Karpas-422 (cell line): ENCODE data around the gene GNAQ. TPM values are rescaled to one million over a fixed set of nuclear protein-coding genes. Genes with fewer than 3 reads are reported as not detected.

Source experiments
- DNase-seq: peaks from one replicate; pipeline ENCODE4 v3.0.0-alpha.2; 2015
- H2AFZ ChIP-seq: fragments of 200-600 bp; sonication (generic); 2 replicates; pipeline ENCODE4 v1.6.1; 2014; ENCODE audit warnings: antibody characterized with exemption, low read length, mixed read lengths
- H3K27ac ChIP-seq: fragments of 200-600 bp; sonication (generic); 2 replicates; pipeline ENCODE4 v1.5.1; 2014; ENCODE audit warnings: mild to moderate bottlenecking, low read length, moderate library complexity
- H3K27me3 ChIP-seq: fragments of 200-600 bp; sonication (generic); 2 replicates; pipeline ENCODE4 v1.6.1; 2014; ENCODE audit warnings: low read length, mixed read lengths
- H3K36me3 ChIP-seq: fragments of 200-600 bp; sonication (generic); 2 replicates; pipeline ENCODE4 v1.6.1; 2014; ENCODE audit warnings: low read length, mixed read lengths; ENCODE audit not compliant: insufficient read depth
- H3K4me1 ChIP-seq: fragments of 200-600 bp; sonication (generic); 2 replicates; pipeline ENCODE4 v1.6.1; 2014; ENCODE audit warnings: mild to moderate bottlenecking, low read length, mixed read lengths
- H3K4me2 ChIP-seq: fragments of 200-600 bp; sonication (generic); 2 replicates; pipeline ENCODE4 v1.6.1; 2014; ENCODE audit warnings: low read length, low read depth, mild to moderate bottlenecking; ENCODE audit not compliant: poor library complexity, severe bottlenecking
- H3K4me3 ChIP-seq: fragments of 200-600 bp; sonication (generic); 2 replicates; pipeline ENCODE4 v1.5.1; 2014; ENCODE audit warnings: mild to moderate bottlenecking, antibody characterized with exemption, low read length, mixed read lengths
- H3K79me2 ChIP-seq: fragments of 200-600 bp; sonication (generic); 2 replicates; pipeline ENCODE4 v1.6.1; 2014; ENCODE audit warnings: mild to moderate bottlenecking, low read length, mixed read lengths
- H3K9ac ChIP-seq: fragments of 200-600 bp; sonication (generic); 2 replicates; pipeline ENCODE4 v1.6.0; 2014; ENCODE audit warnings: low read length
- H3K9me2 ChIP-seq: fragments of 200-600 bp; sonication (generic), shearing (Covaris generic); replicated peaks from 2 replicates; pipeline ENCODE4 v1.6.0; 2014; ENCODE audit warnings: mild to moderate bottlenecking, low read length, moderate library complexity; ENCODE audit not compliant: insufficient read depth
- H3K9me3 ChIP-seq: fragments of 300-700, 200-600 bp; sonication (generic); 2 replicates; pipeline ENCODE4 v1.6.1; 2014; ENCODE audit warnings: low read length, mixed read lengths
- H4K20me1 ChIP-seq: fragments of 200-600 bp; sonication (generic); 2 replicates; pipeline ENCODE4 v1.6.1; 2014; ENCODE audit warnings: mild to moderate bottlenecking, antibody characterized with exemption, low read length, low read depth; ENCODE audit not compliant: insufficient read depth
- total RNA-seq: library from RNA; depleted of rRNA; stranded (reverse); fragments of >200 nt; shearing (Covaris generic); gene quantifications from 2 replicates; pipeline ENCODE4 v1.2.3, GENCODE V29; 2014; ENCODE audit warnings: low replicate concordance

Gene GNAQ
- total RNA-seq, 1 experiment from 2014 or later: not detected

GRCh38 chr9:78029551-78030295, 1.9 kb downstream of the GNAQ start:
- Histone ChIP-seq H3K9me2 (no peaks in the 10 kb centered on the region), H3K27me3 (no peaks in the 10 kb centered on the region), H3K36me3 (no peaks in the 10 kb centered on the region), H4K20me1 (no peaks in the 10 kb centered on the region), H2AFZ (no peak overlapping the region), H3K9ac (no peak overlapping the region), H3K4me3 (no peak overlapping the region), H3K4me2 (no peak overlapping the region), H3K4me1 (peaks cover 7% of the 10 kb centered on the region; the same call in 1 of the 2 replicates), H3K27ac (no peak overlapping the region), H3K79me2 (no peaks in the 10 kb centered on the region), H3K9me3 (no peaks in the 10 kb centered on the region)
- no peak for DNase-seq

GRCh38 chr9:78028926-78029325, 2.7 kb downstream of the GNAQ start:
- no peak for DNase-seq
- Histone ChIP-seq H3K9me2 (no peaks in the 10 kb centered on the region), H3K9ac (no peak overlapping the region), H3K4me1 (peaks cover 7% of the 10 kb centered on the region; the same call in 1 of the 2 replicates), H3K27ac (no peak overlapping the region), H3K4me3 (no peak overlapping the region), H3K27me3 (no peaks in the 10 kb centered on the region), H3K79me2 (no peaks in the 10 kb centered on the region), H3K4me2 (no peak overlapping the region), H4K20me1 (no peaks in the 10 kb centered on the region), H2AFZ (no peak overlapping the region), H3K36me3 (no peaks in the 10 kb centered on the region), H3K9me3 (no peaks in the 10 kb centered on the region)

GRCh38 chr9:78026947-78027346, 4.7 kb downstream of the GNAQ start:
- Histone ChIP-seq H3K9ac (no peak overlapping the region), H3K27me3 (no peaks in the 10 kb centered on the region), H3K4me3 (no peak overlapping the region), H3K4me2 (no peak overlapping the region), H3K9me2 (no peaks in the 10 kb centered on the region), H3K27ac (no peak overlapping the region), H3K4me1 (peaks cover 16% of the 10 kb centered on the region), H3K79me2 (no peaks in the 10 kb centered on the region), H2AFZ (no peak overlapping the region), H4K20me1 (no peaks in the 10 kb centered on the region), H3K36me3 (no peaks in the 10 kb centered on the region), H3K9me3 (no peaks in the 10 kb centered on the region)
- DNase-seq: no peak

GRCh38 chr9:78026416-78026815, 5.2 kb downstream of the GNAQ start:
- Histone ChIP-seq H3K9me2 (no peaks in the 10 kb centered on the region), H3K9me3 (no peaks in the 10 kb centered on the region), H3K4me3 (no peak overlapping the region), H3K4me1 (peaks cover 16% of the 10 kb centered on the region), H2AFZ (no peak overlapping the region), H3K27me3 (no peaks in the 10 kb centered on the region), H3K27ac (no peak overlapping the region), H3K9ac (no peak overlapping the region), H3K4me2 (no peak overlapping the region), H3K79me2 (no peaks in the 10 kb centered on the region), H4K20me1 (no peaks in the 10 kb centered on the region), H3K36me3 (no peaks in the 10 kb centered on the region)
- DNase-seq: no peak

- no peaks in the 10 kb centered on the region for H3K9me2 ChIP-seq
- no peaks in the 10 kb centered on the region for H3K79me2 ChIP-seq
- no peaks in the 10 kb centered on the region for H3K27me3 ChIP-seq
- no peak overlapping the region for H3K27ac ChIP-seq
- H3K9me3 ChIP-seq: no peaks in the 10 kb centered on the region
- peaks cover 16% of the 10 kb centered on the region for H3K4me1 ChIP-seq
- H3K9ac ChIP-seq: no peak overlapping the region
- H3K4me3 ChIP-seq: no peak overlapping the region
- H3K36me3 ChIP-seq: no peaks in the 10 kb centered on the region
- H2AFZ ChIP-seq: no peak overlapping the region
- DNase-seq: no peak
- no peak overlapping the region for H3K4me2 ChIP-seq
- no peaks in the 10 kb centered on the region for H4K20me1 ChIP-seq
Measured at GRCh38 chr9:78025186-78025585, 6.4 kb downstream of the GNAQ start.

- Histone ChIP-seq H3K4me3 (0 out of 2 replicates have a peak overlapping the region, but pooled peaks have one; percentile 26), H2AFZ (no peak overlapping the region), H3K4me2 (peak overlapping the region; percentile 43), H3K79me2 (no peaks in the 10 kb centered on the region), H3K36me3 (no peaks in the 10 kb centered on the region), H4K20me1 (no peaks in the 10 kb centered on the region), H3K4me1 (peaks cover 16% of the 10 kb centered on the region), H3K9me3 (no peaks in the 10 kb centered on the region), H3K27me3 (no peaks in the 10 kb centered on the region), H3K9me2 (no peaks in the 10 kb centered on the region), H3K27ac (no peak overlapping the region), H3K9ac (no peak overlapping the region)
- DNase-seq: peak; percentile 77
Measured at GRCh38 chr9:78023003-78023741, 8.4 kb downstream of the GNAQ start.

GRCh38 chr9:78021697-78022096, 9.9 kb downstream of the GNAQ start:
- DNase-seq: no peak
- no peaks in the 10 kb centered on the region for H3K9me2 ChIP-seq
- H3K27ac ChIP-seq: no peak overlapping the region
- no peaks in the 10 kb centered on the region for H3K36me3 ChIP-seq
- H3K27me3 ChIP-seq: no peaks in the 10 kb centered on the region
- H4K20me1 ChIP-seq: no peaks in the 10 kb centered on the region
- H3K79me2 ChIP-seq: no peaks in the 10 kb centered on the region
- H3K9me3 ChIP-seq: no peaks in the 10 kb centered on the region
- no peak overlapping the region for H3K4me3 ChIP-seq
- no peak overlapping the region for H2AFZ ChIP-seq
- no peak overlapping the region for H3K4me2 ChIP-seq
- peaks cover 16% of the 10 kb centered on the region for H3K4me1 ChIP-seq
- no peak overlapping the region for H3K9ac ChIP-seq

- no peak overlapping the region for H2AFZ ChIP-seq
- H3K9ac ChIP-seq: no peak overlapping the region
- no peaks in the 10 kb centered on the region for H4K20me1 ChIP-seq
- H3K27me3 ChIP-seq: no peaks in the 10 kb centered on the region
- no peaks in the 10 kb centered on the region for H3K9me2 ChIP-seq
- H3K36me3 ChIP-seq: no peaks in the 10 kb centered on the region
- H3K79me2 ChIP-seq: no peaks in the 10 kb centered on the region
- H3K4me3 ChIP-seq: no peak overlapping the region
- H3K4me1 ChIP-seq: peaks cover 3% of the 10 kb centered on the region; the same call in 1 of the 2 replicates
- no peak overlapping the region for H3K4me2 ChIP-seq
- H3K9me3 ChIP-seq: no peaks in the 10 kb centered on the region
- no peak overlapping the region for H3K27ac ChIP-seq
- no peak for DNase-seq
Measured at GRCh38 chr9:78017190-78017693, 14.4 kb downstream of the GNAQ start.
